Measurements from ENCODE around the gene ASCL5. TPM values are rescaled to one million over a fixed set of nuclear protein-coding genes. Genes with fewer than 3 reads are reported as not detected.

Gene ASCL5
- polyA plus RNA-seq, 3 donors = not detected

GRCh38 chr1:201100169-201100930 lies 26.6 kb downstream of the ASCL5 start:
- no peak for TF ChIP-seq CTCF (IDR thresholded peaks at IDR 0.05)
- no peaks in the 10 kb centered on the region for H3K79me2 ChIP-seq (ENCODE audit: insufficient read depth, low read length)

GRCh38 chr1:201098992-201099677 lies 27.8 kb downstream of the ASCL5 start:
- TF ChIP-seq CTCF (IDR thresholded peaks at IDR 0.05) = no peak
- Histone ChIP-seq H3K27me3 (ENCODE audit: control insufficient read depth in 2 of 2, insufficient read depth in 2 of 2, low read length in 2 of 2) (no peaks in the 10 kb centered on the region), H4K20me1 (ENCODE audit: insufficient read depth, low read length) (no peaks in the 10 kb centered on the region), H3K9me3 (replicated peaks in 1 of 2; ENCODE audit: control insufficient read depth in 1 of 2, insufficient read depth in 1 of 2, low read length in 2 of 2) (no peaks in the 10 kb centered on the region), H3K4me2 (replicated peaks; ENCODE audit: extremely low read depth, low read length, poor library complexity, severe bottlenecking) (no peak overlapping the region), H3K9ac (ENCODE audit: insufficient read depth, low read length, poor library complexity, severe bottlenecking) (no peak overlapping the region), H3K4me3 (replicated peaks in 1 of 3; ENCODE audit: low read depth in 2 of 3, low read length in 3 of 3) (no peak overlapping the region), H3K27ac (ENCODE audit: low read depth in 1 of 2, low read length in 2 of 2) (no peak overlapping the region), H3K79me2 (ENCODE audit: insufficient read depth, low read length) (no peaks in the 10 kb centered on the region), H3K36me3 (replicated peaks in 1 of 2; ENCODE audit: control insufficient read depth in 1 of 2, insufficient read depth in 2 of 2, low read length in 2 of 2) (no peaks in the 10 kb centered on the region), H2AFZ (ENCODE audit: insufficient read depth, low read depth, low read length, poor library complexity, severe bottlenecking) (no peak overlapping the region), H3K4me1 (ENCODE audit: control insufficient read depth in 1 of 2, insufficient read depth in 2 of 2, low read length in 2 of 2) (no peaks in the 10 kb centered on the region)
- intact Hi-C loops (cut with micrococcal nuclease) = no loop called here
- DNase-seq = no peak
- peaks cover 2 to 9% (median 3%) of the 10 kb centered on the region in 3 donors for H3K27me3 Mint-ChIP-seq (ENCODE audit: low read depth in 3 of 3)
- H3K27ac Mint-ChIP-seq = no peak overlapping the region
- H3K4me3 Mint-ChIP-seq = no peak overlapping the region
- 92% methylated on average over 1 of the region's 5 CpGs for WGBS (ENCODE audit: insufficient coverage)
- no peaks in the 10 kb centered on the region for H3K9me3 Mint-ChIP-seq
- H3K4me1 Mint-ChIP-seq = no peaks in the 10 kb centered on the region
- H3K36me3 Mint-ChIP-seq = no peaks in the 10 kb centered on the region

More at GRCh38 chr1:201100169-201100930, 26.6 kb downstream of the ASCL5 start:
- Histone ChIP-seq H3K27me3 (ENCODE audit: control insufficient read depth in 2 of 2, insufficient read depth in 2 of 2, low read length in 2 of 2) (no peaks in the 10 kb centered on the region), H3K27ac (ENCODE audit: low read depth in 1 of 2, low read length in 2 of 2) (no peak overlapping the region), H3K9ac (ENCODE audit: insufficient read depth, low read length, poor library complexity, severe bottlenecking) (no peak overlapping the region), H4K20me1 (ENCODE audit: insufficient read depth, low read length) (no peaks in the 10 kb centered on the region), H3K36me3 (replicated peaks in 1 of 2; ENCODE audit: control insufficient read depth in 1 of 2, insufficient read depth in 2 of 2, low read length in 2 of 2) (no peaks in the 10 kb centered on the region), H3K4me1 (ENCODE audit: control insufficient read depth in 1 of 2, insufficient read depth in 2 of 2, low read length in 2 of 2) (no peaks in the 10 kb centered on the region), H2AFZ (ENCODE audit: insufficient read depth, low read depth, low read length, poor library complexity, severe bottlenecking) (no peak overlapping the region), H3K4me3 (replicated peaks in 1 of 3; ENCODE audit: low read depth in 2 of 3, low read length in 3 of 3) (no peak overlapping the region), H3K4me2 (replicated peaks; ENCODE audit: extremely low read depth, low read length, poor library complexity, severe bottlenecking) (no peak overlapping the region), H3K9me3 (replicated peaks in 1 of 2; ENCODE audit: control insufficient read depth in 1 of 2, insufficient read depth in 1 of 2, low read length in 2 of 2) (no peaks in the 10 kb centered on the region)
- H3K27ac Mint-ChIP-seq = no peak overlapping the region
- H3K4me3 Mint-ChIP-seq = no peak overlapping the region
- peaks cover 2 to 9% (median 3%) of the 10 kb centered on the region in 3 donors for H3K27me3 Mint-ChIP-seq (ENCODE audit: low read depth in 3 of 3)
- H3K4me1 Mint-ChIP-seq = no peaks in the 10 kb centered on the region
- H3K36me3 Mint-ChIP-seq = no peaks in the 10 kb centered on the region
- no peaks in the 10 kb centered on the region for H3K9me3 Mint-ChIP-seq
- DNase-seq = no peak
- 100% methylated on average over 3 of the region's 12 CpGs for WGBS (ENCODE audit: insufficient coverage)
- intact Hi-C loops (cut with micrococcal nuclease) = no loop called here

Measured in CD14-positive monocyte (primary cell).